Chondrocyte (in vitro differentiated cells): Measurements from ENCODE around the gene PAPSS1. TPM values are rescaled to one million over a fixed set of nuclear protein-coding genes. Genes with fewer than 3 reads are reported as not detected.

Source experiments
- DNase-seq: peaks from one replicate; pipeline ENCODE4 v3.0.0; 2021; ENCODE audit warnings: mixed read lengths, low spot score
- H3K27ac Mint-ChIP-seq: one replicate; pipeline ENCODE4 v1.8.0; 2021; ENCODE audit warnings: mild to moderate bottlenecking, moderate library complexity, mixed read lengths; ENCODE audit not compliant: unreplicated experiment
- H3K27me3 Mint-ChIP-seq: 2 replicates; pipeline ENCODE4 v1.8.0; 2021; ENCODE audit warnings: low read depth, mixed read lengths
- H3K36me3 Mint-ChIP-seq: 2 replicates; pipeline ENCODE4 v1.8.0; 2021; ENCODE audit warnings: low read depth, mixed read lengths
- H3K4me1 Mint-ChIP-seq: 2 replicates; pipeline ENCODE4 v1.8.0; 2021; ENCODE audit warnings: low read depth, mild to moderate bottlenecking, mixed read lengths
- H3K4me3 Mint-ChIP-seq: one replicate; pipeline ENCODE4 v1.8.0; 2021; ENCODE audit warnings: mild to moderate bottlenecking, moderate library complexity, mixed read lengths; ENCODE audit not compliant: unreplicated experiment
- H3K9me3 Mint-ChIP-seq: 2 replicates; pipeline ENCODE4 v1.8.0; 2021; ENCODE audit warnings: low read depth, mixed read lengths
- total RNA-seq: library from RNA; stranded (reverse); gene quantifications from 3 replicates; pipeline ENCODE4 v1.2.1, GENCODE V29; 2021
- TF ChIP-seq, protein P1 (sequence below): fragments of 200-600 bp; sonication (generic); IDR thresholded peaks from 2 replicates; pipeline ENCODE4 v1.5.0; 2021; ENCODE audit warnings: antibody characterized with exemption, mild to moderate bottlenecking, moderate library complexity

Gene PAPSS1
- total RNA-seq, 1 donor from 2014 or later, result 105 TPM

DNA sequence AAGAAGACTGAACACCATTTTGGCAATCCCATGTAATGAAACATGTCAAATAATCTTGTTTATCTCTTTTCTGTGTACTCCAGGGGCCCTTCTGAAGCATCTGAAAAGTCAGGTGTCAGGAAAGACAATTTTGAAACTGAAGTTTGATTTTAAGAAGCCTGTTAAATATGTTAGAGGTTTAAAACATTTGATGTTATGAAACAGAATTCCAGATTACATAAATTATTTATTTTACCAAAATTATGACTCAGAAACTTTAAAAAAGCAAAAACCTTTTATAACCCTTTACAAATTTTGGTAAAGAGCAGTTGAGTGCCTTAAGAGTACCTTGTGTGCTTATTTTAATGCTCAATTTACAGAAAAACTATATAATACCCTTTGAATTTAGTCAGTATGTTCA is 130.8 kb downstream of the PAPSS1 start:
- Mint-ChIP-seq H3K9me3 (peaks cover 28% of the 10 kb centered on the region), H3K36me3 (peaks cover 10% of the 10 kb centered on the region), H3K4me3 (no peak overlapping the region), H3K4me1 (peaks cover 6% of the 10 kb centered on the region), H3K27ac (no peak overlapping the region), H3K27me3 (no peaks in the 10 kb centered on the region)
- DNase-seq, result no peak
- TF ChIP-seq, protein P1, sequence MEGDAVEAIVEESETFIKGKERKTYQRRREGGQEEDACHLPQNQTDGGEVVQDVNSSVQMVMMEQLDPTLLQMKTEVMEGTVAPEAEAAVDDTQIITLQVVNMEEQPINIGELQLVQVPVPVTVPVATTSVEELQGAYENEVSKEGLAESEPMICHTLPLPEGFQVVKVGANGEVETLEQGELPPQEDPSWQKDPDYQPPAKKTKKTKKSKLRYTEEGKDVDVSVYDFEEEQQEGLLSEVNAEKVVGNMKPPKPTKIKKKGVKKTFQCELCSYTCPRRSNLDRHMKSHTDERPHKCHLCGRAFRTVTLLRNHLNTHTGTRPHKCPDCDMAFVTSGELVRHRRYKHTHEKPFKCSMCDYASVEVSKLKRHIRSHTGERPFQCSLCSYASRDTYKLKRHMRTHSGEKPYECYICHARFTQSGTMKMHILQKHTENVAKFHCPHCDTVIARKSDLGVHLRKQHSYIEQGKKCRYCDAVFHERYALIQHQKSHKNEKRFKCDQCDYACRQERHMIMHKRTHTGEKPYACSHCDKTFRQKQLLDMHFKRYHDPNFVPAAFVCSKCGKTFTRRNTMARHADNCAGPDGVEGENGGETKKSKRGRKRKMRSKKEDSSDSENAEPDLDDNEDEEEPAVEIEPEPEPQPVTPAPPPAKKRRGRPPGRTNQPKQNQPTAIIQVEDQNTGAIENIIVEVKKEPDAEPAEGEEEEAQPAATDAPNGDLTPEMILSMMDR, result no peak

DNA sequence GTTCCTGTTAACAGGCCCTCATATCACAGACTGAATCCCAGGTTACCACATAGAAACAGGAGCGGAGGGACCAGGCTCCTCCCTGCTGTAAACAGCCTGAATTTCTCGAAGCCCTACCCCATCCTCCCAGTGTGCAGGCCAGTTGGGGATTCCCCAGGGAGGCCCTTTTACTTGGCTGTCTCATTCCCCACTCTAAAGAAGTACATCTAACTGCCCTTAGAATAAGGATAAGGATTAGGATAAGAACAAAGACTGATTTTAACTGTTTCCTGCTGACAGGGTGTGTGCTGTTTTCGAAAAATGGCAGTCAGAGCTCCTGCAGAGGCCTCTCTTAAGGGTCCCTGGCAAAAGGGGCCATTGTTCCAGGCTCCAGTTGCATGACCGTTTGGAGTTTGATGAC is 133.7 kb downstream of the PAPSS1 start:
- Mint-ChIP-seq H3K9me3 (peaks cover 32% of the 10 kb centered on the region), H3K27me3 (no peaks in the 10 kb centered on the region), H3K4me3 (no peak overlapping the region), H3K36me3 (peaks cover 16% of the 10 kb centered on the region), H3K4me1 (peaks cover 6% of the 10 kb centered on the region), H3K27ac (no peak overlapping the region)
- DNase-seq, result no peak
- TF ChIP-seq, protein P1, result no peak

DNA sequence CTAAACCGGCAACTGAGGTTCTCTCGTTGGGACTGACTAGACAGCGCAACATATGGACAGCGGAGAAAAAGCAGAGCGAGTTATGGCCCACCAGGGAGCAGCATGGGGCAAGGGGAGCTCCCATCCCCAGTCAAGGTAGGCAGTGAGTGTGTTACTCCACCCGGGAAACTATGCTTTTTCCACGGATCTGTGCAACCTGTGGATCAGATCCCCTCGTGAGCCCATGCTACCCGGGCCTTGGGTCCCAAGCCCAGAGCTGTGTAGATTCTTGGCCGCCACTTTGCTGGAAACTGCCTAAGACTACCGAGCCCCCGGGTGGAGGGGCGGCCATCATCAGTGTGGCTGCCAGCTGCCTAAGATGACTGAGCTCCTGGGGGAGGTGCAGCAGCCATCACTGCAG is 140.9 kb downstream of the PAPSS1 start:
- Mint-ChIP-seq H3K4me3 (no peak overlapping the region), H3K4me1 (peaks cover 19% of the 10 kb centered on the region), H3K36me3 (peaks cover 17% of the 10 kb centered on the region), H3K27ac (no peak overlapping the region), H3K9me3 (peaks cover 25% of the 10 kb centered on the region), H3K27me3 (no peaks in the 10 kb centered on the region)
- TF ChIP-seq, protein P1, result no peak
- DNase-seq, result no peak

DNA sequence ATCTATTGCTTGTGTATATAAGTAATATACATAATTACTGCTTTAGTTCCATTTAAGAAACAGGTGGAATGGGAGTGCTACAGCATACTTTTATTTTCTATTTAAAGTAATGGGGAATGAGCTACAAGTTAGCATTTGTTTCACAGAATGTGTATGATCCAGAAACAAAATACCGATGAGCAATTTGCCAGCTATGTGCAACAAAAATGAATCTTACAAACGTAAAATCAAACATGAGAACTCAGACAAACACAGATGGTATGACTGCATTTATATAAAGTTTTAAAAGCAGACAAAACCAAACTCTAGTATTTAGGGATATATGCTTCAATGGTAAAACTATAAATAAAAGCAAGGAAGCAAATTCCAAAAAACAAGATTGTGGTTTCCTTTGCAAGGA is 141.7 kb downstream of the PAPSS1 start:
- Mint-ChIP-seq H3K9me3 (peaks cover 19% of the 10 kb centered on the region), H3K27ac (peak overlapping the region; percentile 69), H3K4me1 (peaks cover 22% of the 10 kb centered on the region), H3K4me3 (no peak overlapping the region), H3K27me3 (no peaks in the 10 kb centered on the region), H3K36me3 (peaks cover 14% of the 10 kb centered on the region)
- DNase-seq, result no peak
- TF ChIP-seq, protein P1, result no peak

DNA sequence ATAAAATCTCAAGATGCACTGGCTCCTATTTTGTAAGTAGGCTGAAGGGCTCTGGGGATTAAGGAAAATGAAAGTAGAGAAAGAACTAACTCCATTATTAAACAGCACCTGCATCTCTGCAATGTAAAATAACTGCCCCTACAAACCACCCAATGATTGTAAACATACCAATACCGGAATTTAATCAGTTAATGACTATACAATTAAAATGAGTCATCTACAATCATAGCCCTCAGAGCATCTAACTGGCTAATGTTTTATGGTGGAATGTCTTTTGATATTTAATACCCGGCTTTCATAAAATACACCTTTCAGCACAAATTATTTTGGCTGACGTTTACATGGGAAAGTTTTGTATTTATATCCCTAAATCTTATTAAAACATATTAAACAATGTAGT is 142.3 kb downstream of the PAPSS1 start:
- Mint-ChIP-seq H3K27ac (no peak overlapping the region), H3K9me3 (peaks cover 18% of the 10 kb centered on the region), H3K4me3 (no peak overlapping the region), H3K27me3 (no peaks in the 10 kb centered on the region), H3K36me3 (peaks cover 13% of the 10 kb centered on the region), H3K4me1 (peaks cover 27% of the 10 kb centered on the region)
- TF ChIP-seq, protein P1, result no peak
- DNase-seq, result no peak
